Measurements from ENCODE around the gene DCAF17. TPM values are rescaled to one million over a fixed set of nuclear protein-coding genes. Genes with fewer than 3 reads are reported as not detected.

DCAF17 gene
- total RNA-seq, 1 donor from 2014 or later: 53.8 TPM

- Mint-ChIP-seq H3K4me1 (no peaks in the 10 kb centered on the region), H3K4me3 (no peak overlapping the region), H3K36me3 (no peaks in the 10 kb centered on the region), H3K27ac (no peak overlapping the region), H3K27me3 (ENCODE audit: insufficient read depth, low read depth) (no peaks in the 10 kb centered on the region), H3K9me3 (peaks cover 1% of the 10 kb centered on the region)
- Histone ChIP-seq H3K4me2 (no peak overlapping the region), H3F3A (ENCODE audit: low read depth) (peaks cover 6% of the 10 kb centered on the region), H3K27ac (no peak overlapping the region), H4K20me1 (ENCODE audit: low read depth) (no peaks in the 10 kb centered on the region), H2AFZ (replicated peaks) (no peak overlapping the region), H3K9ac (no peak overlapping the region), H3K9me3 (ENCODE audit: low read depth) (no peaks in the 10 kb centered on the region), H3K36me3 (no peaks in the 10 kb centered on the region), H3K27me3 (no peaks in the 10 kb centered on the region), H3K4me1 (peaks cover 7% of the 10 kb centered on the region), H3K4me3 (no peak overlapping the region), H3K79me2 (ENCODE audit: low read depth) (peaks cover 5% of the 10 kb centered on the region)
- no peak for DNase-seq (ENCODE audit: low spot score)
- TF ChIP-seq CTCF (IDR thresholded peaks at IDR 0.05) (no peak), EZH2phosphoT487 (IDR thresholded peaks at IDR 0.05) (no peak), EZH2 (IDR thresholded peaks at IDR 0.05) (no peak)
Observed at GRCh38 chr2:171391532-171391931, 42.5 kb upstream of the DCAF17 start.

GRCh38 chr2:171393487-171393886 lies 40.5 kb upstream of the DCAF17 start:
- no peaks in the 10 kb centered on the region for H3K9me3 ChIP-seq (ENCODE audit: low read depth)
- H3K27me3 ChIP-seq: no peaks in the 10 kb centered on the region
- no peak overlapping the region for H2AFZ ChIP-seq (replicated peaks)
- no peaks in the 10 kb centered on the region for H3K36me3 Mint-ChIP-seq
- H3K4me1 ChIP-seq: no peaks in the 10 kb centered on the region
- no peaks in the 10 kb centered on the region for H3K27me3 Mint-ChIP-seq (ENCODE audit: insufficient read depth, low read depth)
- no peaks in the 10 kb centered on the region for H3K36me3 ChIP-seq
- no peak overlapping the region for H3K9ac ChIP-seq
- no peak overlapping the region for H3K4me3 ChIP-seq
- peaks cover 2% of the 10 kb centered on the region for H3K9me3 Mint-ChIP-seq
- no peaks in the 10 kb centered on the region for H3K4me1 Mint-ChIP-seq
- H3K4me3 Mint-ChIP-seq: no peak overlapping the region
- no peaks in the 10 kb centered on the region for H4K20me1 ChIP-seq (ENCODE audit: low read depth)
- peaks cover 20% of the 10 kb centered on the region for H3K79me2 ChIP-seq (ENCODE audit: low read depth)
- H3K27ac ChIP-seq: no peak overlapping the region
- no peak overlapping the region for H3K4me2 ChIP-seq
- TF ChIP-seq EZH2 (IDR thresholded peaks at IDR 0.05): no peak
- TF ChIP-seq EZH2phosphoT487 (IDR thresholded peaks at IDR 0.05): no peak
- TF ChIP-seq CTCF (IDR thresholded peaks at IDR 0.05): no peak
- H3F3A ChIP-seq (ENCODE audit: low read depth): no peaks in the 10 kb centered on the region
- no peak for DNase-seq (ENCODE audit: low spot score)
- H3K27ac Mint-ChIP-seq: no peak overlapping the region

DNA sequence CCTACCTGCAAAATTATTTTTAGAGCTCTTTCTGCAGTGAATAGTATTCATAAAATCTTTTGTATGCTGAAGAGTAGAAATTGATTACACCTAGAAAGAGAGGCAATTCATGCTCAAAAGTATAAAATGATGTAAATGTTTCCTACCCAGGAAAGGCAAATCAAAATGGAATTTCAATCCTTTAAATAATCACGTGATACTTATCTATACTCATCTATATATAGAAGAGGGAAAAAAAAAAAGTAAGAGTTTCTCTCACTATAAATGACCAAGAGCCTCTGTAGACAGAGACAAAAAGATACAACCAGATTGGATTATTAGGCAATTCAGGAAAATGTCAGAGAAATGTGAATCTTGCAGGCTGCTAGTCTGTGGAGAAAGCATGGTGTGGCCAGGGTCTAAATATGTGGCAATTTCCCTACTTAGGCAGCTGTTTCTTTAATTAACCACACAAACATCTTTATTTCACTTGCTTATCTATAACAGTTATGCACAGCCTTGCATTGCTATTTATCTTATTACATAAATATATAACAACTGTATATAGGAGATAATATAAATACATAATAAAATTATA lies 39.8 kb upstream of the DCAF17 start:
- H2AFZ ChIP-seq (replicated peaks): no peak overlapping the region
- no peak overlapping the region for H3K27ac ChIP-seq
- H3K9me3 Mint-ChIP-seq: peaks cover 2% of the 10 kb centered on the region
- H3K9ac ChIP-seq: no peak overlapping the region
- no peak overlapping the region for H3K27ac Mint-ChIP-seq
- H4K20me1 ChIP-seq (ENCODE audit: low read depth): no peaks in the 10 kb centered on the region
- H3K9me3 ChIP-seq (ENCODE audit: low read depth): no peaks in the 10 kb centered on the region
- no peak overlapping the region for H3K4me3 ChIP-seq
- H3K79me2 ChIP-seq (ENCODE audit: low read depth): peaks cover 21% of the 10 kb centered on the region
- no peaks in the 10 kb centered on the region for H3K36me3 Mint-ChIP-seq
- no peak for TF ChIP-seq EZH2phosphoT487 (IDR thresholded peaks at IDR 0.05)
- TF ChIP-seq CTCF (IDR thresholded peaks at IDR 0.05): no peak
- TF ChIP-seq EZH2 (IDR thresholded peaks at IDR 0.05): no peak
- no peaks in the 10 kb centered on the region for H3K4me1 Mint-ChIP-seq
- no peaks in the 10 kb centered on the region for H3F3A ChIP-seq (ENCODE audit: low read depth)
- H3K27me3 Mint-ChIP-seq (ENCODE audit: insufficient read depth, low read depth): no peaks in the 10 kb centered on the region
- no peak overlapping the region for H3K4me2 ChIP-seq
- no peaks in the 10 kb centered on the region for H3K27me3 ChIP-seq
- H3K36me3 ChIP-seq: no peaks in the 10 kb centered on the region
- no peak for DNase-seq (ENCODE audit: low spot score)
- no peaks in the 10 kb centered on the region for H3K4me1 ChIP-seq
- no peak overlapping the region for H3K4me3 Mint-ChIP-seq
